Calu3 (cell line): ENCODE measurements around the gene CRYBB2. TPM values are rescaled to one million over a fixed set of nuclear protein-coding genes. Genes with fewer than 3 reads are reported as not detected.
"Not testable (repeated sequence)": the region's sequence is repeated elsewhere in the genome, so short reads cannot be mapped to it uniquely, and the experiment has no call there.

Experiments used
- BruUV-seq: library from RNA; stranded (reverse); fragments of 400-500 nt; replicated peaks from 2 replicates; lab custom pipeline; 2021; lab: Mats Ljungman, UMichigan
- CTCF ChIA-PET: fragments of 300-600 bp; sonication (Branson Sonifier 250); formaldehyde crosslinking; loops from one replicate; lab custom pipeline; 2022; ENCODE audit warnings: antibody characterized with exemption; lab: Charles Lee
- DNase-seq: peaks from one replicate; pipeline ENCODE4 v3.0.0; 2022
- H3K27ac Mint-ChIP-seq: one replicate; pipeline ENCODE4 v1.8.0; 2022; ENCODE audit warnings: mixed read lengths; ENCODE audit not compliant: unreplicated experiment
- H3K27me3 Mint-ChIP-seq: one replicate; pipeline ENCODE4 v1.8.0; 2022; ENCODE audit warnings: mixed read lengths; ENCODE audit not compliant: unreplicated experiment
- H3K36me3 Mint-ChIP-seq: one replicate; pipeline ENCODE4 v1.8.0; 2022; ENCODE audit warnings: mild to moderate bottlenecking, moderate library complexity, mixed read lengths; ENCODE audit not compliant: insufficient read depth, unreplicated experiment
- H3K4me1 Mint-ChIP-seq: one replicate; pipeline ENCODE4 v1.8.0; 2022; ENCODE audit warnings: mild to moderate bottlenecking, low read depth, mixed read lengths; ENCODE audit not compliant: unreplicated experiment
- H3K4me3 Mint-ChIP-seq: one replicate; pipeline ENCODE4 v1.8.0; 2022; ENCODE audit warnings: mild to moderate bottlenecking, low read depth, moderate library complexity, mixed read lengths; ENCODE audit not compliant: unreplicated experiment
- H3K9me3 Mint-ChIP-seq: one replicate; pipeline ENCODE4 v1.8.0; 2022; ENCODE audit warnings: low read depth, mixed read lengths; ENCODE audit not compliant: unreplicated experiment
- intact Hi-C: fragments of 100-400 bp; cut with micrococcal nuclease; formaldehyde crosslinking; loops from one replicate; pipeline ENCODE4 v1.10.0; 2022; ENCODE audit not compliant: unreplicated experiment
- total RNA-seq: library from RNA; stranded (reverse); gene quantifications from 2 replicates; pipeline ENCODE4 v1.2.3, GENCODE V29; 2022

The CRYBB2 gene
- total RNA-seq, 1 experiment from 2014 or later = 0.42 TPM

- intact Hi-C loops, H3K4me1 Mint-ChIP-seq, BruUV-seq, H3K4me3 Mint-ChIP-seq, H3K36me3 Mint-ChIP-seq, DNase-seq, H3K27ac Mint-ChIP-seq, H3K9me3 Mint-ChIP-seq: not testable (repeated sequence)
- CTCF ChIA-PET = interaction anchor here (0.7 kb wide), 1 partner anchor 571 kb away, joined by 4 read pairs; no protein-coding TSS in a partner anchor
- H3K27me3 Mint-ChIP-seq = peaks cover 72% of the 10 kb centered on the region
Measured at GRCh38 chr22:25273928-25274327, 54.5 kb downstream of the CRYBB2 start.

GRCh38 chr22:25280118-25280517 is 60.7 kb downstream of the CRYBB2 start:
- BruUV-seq, DNase-seq, H3K36me3 Mint-ChIP-seq, H3K27ac Mint-ChIP-seq, intact Hi-C loops, H3K9me3 Mint-ChIP-seq, H3K4me3 Mint-ChIP-seq, H3K4me1 Mint-ChIP-seq: not testable (repeated sequence)
- peaks cover 100% of the 10 kb centered on the region for H3K27me3 Mint-ChIP-seq
- CTCF ChIA-PET = interaction anchor here (0.7 kb wide), 1 partner anchor 58 kb away, joined by 6 read pairs; no protein-coding TSS in a partner anchor

Other genes with a start within 250 kb of the CRYBB2 start
- 1.4 and 1.8 TPM in 2 replicates for gene CRYBB3, start 19.8 kb upstream of the CRYBB2 start, total RNA-seq